Measurements from ENCODE around the gene PRR14L. TPM values are rescaled to one million over a fixed set of nuclear protein-coding genes. Genes with fewer than 3 reads are reported as not detected.
A peak's percentile ranks its signal among the peaks of the same experiment; 100 is the strongest.
"Not testable (repeated sequence)": the region's sequence is repeated elsewhere in the genome, so short reads cannot be mapped to it uniquely, and the experiment has no call there.

The PRR14L gene
- total RNA-seq: 16.4 TPM
- long read RNA-seq, partial matches to known transcripts: 2 of 5 reads
- long read RNA-seq, other reads (novel, unspliced or antisense): 3 of 5 reads

GRCh38 chr22:31749636-31750364 is at the start of gene PRR14L:
Gene PRR14L, minus strand, starts transcription at chr22:31750132. Its CDS starts 11,272 bp downstream, at chr22:31738860.
- intact Hi-C loops (cut with micrococcal nuclease): no loop called here
- DNase-seq (peak; percentile 99), ATAC-seq (peak; percentile 89)

- DNase-seq; intact Hi-C loops (cut with micrococcal nuclease); ATAC-seq: not testable (repeated sequence)
These were observed 49.4 kb upstream of the PRR14L start for GRCh38 chr22:31799358-31799757.

- intact Hi-C loops (cut with micrococcal nuclease): no loop called here
- ATAC-seq (peak; percentile 39), DNase-seq (no peak)
These were observed 40.3 kb upstream of the PRR14L start for GRCh38 chr22:31790240-31790639.

- DNase-seq: no peak
- intact Hi-C loops (cut with micrococcal nuclease): no loop called here
- ATAC-seq: peak; percentile 96
These were observed 39.9 kb upstream of the PRR14L start for GRCh38 chr22:31789803-31790202.

- ATAC-seq (no peak), DNase-seq (no peak)
- intact Hi-C loops (cut with micrococcal nuclease): no loop called here
These were observed 26.3 kb upstream of the PRR14L start for GRCh38 chr22:31776231-31776630.

GRCh38 chr22:31773416-31773815 is 23.5 kb upstream of the PRR14L start:
- DNase-seq (no peak), ATAC-seq (no peak)
- intact Hi-C loops (cut with micrococcal nuclease): no loop called here

- ATAC-seq (no peak), DNase-seq (no peak)
- intact Hi-C loops (cut with micrococcal nuclease): no loop called here
These were observed 18.6 kb upstream of the PRR14L start for GRCh38 chr22:31768422-31769059.

- DNase-seq: no peak
- no peak for ATAC-seq
- intact Hi-C loops (cut with micrococcal nuclease): no loop called here
These were observed 14.9 kb upstream of the PRR14L start for GRCh38 chr22:31764785-31765184.

GRCh38 chr22:31758860-31759259 is 8.9 kb upstream of the PRR14L start:
- DNase-seq; intact Hi-C loops (cut with micrococcal nuclease); ATAC-seq: not testable (repeated sequence)

- ATAC-seq (no peak), DNase-seq (no peak)
- intact Hi-C loops (cut with micrococcal nuclease): no loop called here
These were observed 7.3 kb upstream of the PRR14L start for GRCh38 chr22:31757265-31757664.

GRCh38 chr22:31754813-31755212 is 4.9 kb upstream of the PRR14L start:
- intact Hi-C loops (cut with micrococcal nuclease): no loop called here
- DNase-seq (no peak), ATAC-seq (no peak)

- DNase-seq (peak; percentile 98), ATAC-seq (peak; percentile 91)
- intact Hi-C loops (cut with micrococcal nuclease): no loop called here
These were observed 3.9 kb upstream of the PRR14L start, which contains the start of gene DEPDC5 for GRCh38 chr22:31753634-31754501. Gene DEPDC5, plus strand, starts transcription at chr22:31754019. Its CDS starts 903 bp downstream, at chr22:31754922.

- DNase-seq (peak; percentile 54), ATAC-seq (peak; percentile 5)
- intact Hi-C loops (cut with micrococcal nuclease): no loop called here
These were observed 3.2 kb upstream of the PRR14L start for GRCh38 chr22:31753005-31753633.

- ATAC-seq: no peak
These were observed 2.3 kb upstream of the PRR14L start for GRCh38 chr22:31752096-31752847.

GRCh38 chr22:31750365-31751284 is 693 bp upstream of the PRR14L start:
- DNase-seq: no peak
- ATAC-seq: no peak
- intact Hi-C loops (cut with micrococcal nuclease): no loop called here

More at GRCh38 chr22:31752096-31752847, 2.3 kb upstream of the PRR14L start:
- intact Hi-C loops (cut with micrococcal nuclease): no loop called here
- no peak for DNase-seq

- ATAC-seq (no peak), DNase-seq (no peak)
- intact Hi-C loops (cut with micrococcal nuclease): no loop called here
These were observed 1.4 kb downstream of the PRR14L start for GRCh38 chr22:31748490-31748889.

GRCh38 chr22:31747441-31747840 is 2.5 kb downstream of the PRR14L start:
- intact Hi-C loops (cut with micrococcal nuclease): no loop called here
- DNase-seq: no peak
- no peak for ATAC-seq

Data from left ventricle myocardium superior (tissue), 1 donor.